PC-3 (cell line): ENCODE results near the gene MAPKAP1. TPM values are rescaled to one million over a fixed set of nuclear protein-coding genes. Genes with fewer than 3 reads are reported as not detected.

Experiments
- ATAC-seq: fragments of 200-7000 bp; cut with Tn5 transposase; 2 replicates; pipeline ENCODE4 v1.9.1; 2020; ENCODE audit warnings: mild to moderate bottlenecking, moderate library complexity
- BruUV-seq: library from RNA; stranded (reverse); fragments of 400-500 nt; replicated peaks from 2 replicates; lab custom pipeline; 2021; lab: Mats Ljungman, UMichigan
- CTCF ChIA-PET: fragments of 300-600 bp; sonication (Branson Sonifier 250); formaldehyde crosslinking; loops from one replicate; lab custom pipeline; 2022; ENCODE audit warnings: antibody characterized with exemption; lab: Charles Lee
- POLR2A ChIA-PET: fragments of 300-600 bp; sonication (Branson Sonifier 250); formaldehyde crosslinking; loops from one replicate; lab custom pipeline; 2022; ENCODE audit warnings: antibody characterized with exemption; ENCODE audit not compliant: unreplicated experiment; lab: Charles Lee
- DNase-seq: peaks from one replicate; pipeline ENCODE4 v3.0.0-alpha.2; 2015
- H2AFZ ChIP-seq: fragments of 300-600 bp; sonication (generic); 2 replicates; pipeline ENCODE4 v1.6.0; 2016; ENCODE audit warnings: antibody characterized with exemption, low read length
- H3F3A ChIP-seq: fragments of 300-600 bp; sonication (generic); one replicate; pipeline ENCODE4 v1.6.0; 2017; ENCODE audit warnings: antibody characterized with exemption, low read length, control low read depth, mild to moderate bottlenecking; ENCODE audit not compliant: unreplicated experiment
- H3K27ac ChIP-seq: fragments of 300-600 bp; sonication (generic); 2 replicates; pipeline ENCODE4 v1.5.1; 2016; ENCODE audit warnings: mild to moderate bottlenecking, low read length
- H3K27me3 ChIP-seq: fragments of 300-600 bp; sonication (generic); 2 replicates; pipeline ENCODE4 v1.6.1; 2016; ENCODE audit warnings: low read length, mixed read lengths
- H3K36me3 ChIP-seq: fragments of 300-600 bp; sonication (generic); 2 replicates; pipeline ENCODE4 v1.6.1; 2016; ENCODE audit warnings: low read depth, mixed run types, low read length, mixed read lengths
- H3K4me1 ChIP-seq: fragments of 300-600 bp; sonication (generic); 2 replicates; pipeline ENCODE4 v1.5.1; 2016; ENCODE audit warnings: low read length; ENCODE audit not compliant: insufficient read depth
- H3K4me2 ChIP-seq: fragments of 300-600 bp; sonication (generic); 2 replicates; pipeline ENCODE4 v1.6.0; 2016; ENCODE audit warnings: low read length
- H3K4me3 ChIP-seq: fragments of 300-600 bp; sonication (generic); 2 replicates; pipeline ENCODE4 v1.5.1; 2016; ENCODE audit warnings: mild to moderate bottlenecking, low read length, mixed read lengths
- H3K79me2 ChIP-seq: fragments of 300-600 bp; sonication (generic); 2 replicates; pipeline ENCODE4 v1.6.1; 2017; ENCODE audit warnings: low read length, mixed read lengths
- H3K9ac ChIP-seq: fragments of 300-600 bp; sonication (generic); 2 replicates; pipeline ENCODE4 v1.6.0; 2016; ENCODE audit warnings: mild to moderate bottlenecking, low read length
- H3K9me2 ChIP-seq: fragments of 300-600 bp; sonication (generic); replicated peaks from 2 replicates; pipeline ENCODE4 v1.6.1; 2016; ENCODE audit warnings: mixed run types, low read length, mixed read lengths
- H3K9me3 ChIP-seq: fragments of 300-600 bp; sonication (generic); 2 replicates; pipeline ENCODE4 v1.6.1; 2016; ENCODE audit warnings: low read length, mixed read lengths
- H4K20me1 ChIP-seq: fragments of 300-600 bp; sonication (generic); 2 replicates; pipeline ENCODE4 v1.6.1; 2016; ENCODE audit warnings: low read length, mixed read lengths
- EZH2 ChIP-seq: fragments of 300-600 bp; sonication (generic); IDR thresholded peaks from one replicate; pipeline ENCODE4 v1.6.1; 2017; ENCODE audit warnings: antibody characterized with exemption, mild to moderate bottlenecking, low read length; ENCODE audit not compliant: unreplicated experiment
- EZH2phosphoT487 ChIP-seq: fragments of 300-600 bp; sonication (generic); IDR thresholded peaks from 2 replicates; pipeline ENCODE4 v1.6.1; 2018; ENCODE audit warnings: mild to moderate bottlenecking, antibody characterized with exemption, low read length, borderline replicate concordance
- intact Hi-C: fragments of 100-400 bp; cut with micrococcal nuclease; formaldehyde crosslinking; loops from 2 replicates; pipeline ENCODE4 v1.9.0; 2023
- total RNA-seq: library from RNA; depleted of rRNA; stranded (reverse); fragments of >200 nt; gene quantifications from 2 replicates; pipeline ENCODE4 v1.2.3, GENCODE V29; 2014
- TF ChIP-seq, protein P1 (sequence below): fragments of 300-600 bp; sonication (generic); conservative IDR thresholded peaks from 2 replicates; pipeline ENCODE4 v1.5.1; 2017; ENCODE audit warnings: antibody characterized with exemption, low read depth, mild to moderate bottlenecking, low read length

The MAPKAP1 gene
- total RNA-seq, 1 experiment from 2014 or later: 128 TPM

DNA sequence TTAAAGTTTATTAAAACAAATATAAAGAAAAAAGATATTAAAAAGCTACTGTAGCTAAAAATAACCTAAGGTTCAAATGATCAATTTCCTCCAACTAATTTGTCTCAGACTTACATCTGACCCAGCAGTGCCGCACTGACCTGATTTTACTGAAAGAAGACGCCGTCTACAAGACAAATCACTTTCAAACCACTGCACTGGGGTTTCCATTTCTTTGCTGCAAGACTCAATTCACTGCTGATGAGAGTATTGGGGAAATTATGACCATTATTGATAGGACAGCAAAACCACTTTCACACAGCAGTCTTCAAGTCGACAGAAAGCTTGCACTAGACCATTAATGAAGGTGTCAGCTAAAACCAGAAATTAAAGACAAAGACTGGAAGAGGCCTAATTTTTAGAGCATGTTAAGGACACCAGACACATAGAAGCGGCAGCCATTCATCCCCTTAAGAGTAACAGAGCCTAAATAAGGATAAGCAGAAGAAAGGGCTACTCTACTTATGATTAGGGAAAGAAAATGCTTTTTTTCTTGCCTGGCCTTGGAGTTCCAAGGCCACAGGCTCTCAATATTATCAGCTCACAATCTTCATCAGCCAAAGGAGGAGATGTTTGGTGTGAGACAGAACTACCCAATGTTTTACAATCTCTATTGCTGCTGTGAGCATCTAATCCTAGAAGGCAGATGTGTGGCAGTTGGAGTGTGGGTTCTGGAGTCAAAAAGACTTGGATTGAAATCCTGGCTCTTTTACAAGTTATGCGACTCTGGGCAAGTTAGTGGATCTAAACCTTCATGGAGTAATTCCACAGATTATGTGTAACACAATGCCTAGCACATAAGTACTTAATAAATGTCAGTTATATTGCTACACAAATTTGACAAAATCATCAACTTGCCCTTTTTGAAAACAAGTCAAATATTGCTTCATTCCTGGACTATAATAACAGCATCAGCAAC, 190.7 kb downstream of the MAPKAP1 start:
- Histone ChIP-seq H3K27ac (no peak overlapping the region), H3K79me2 (no peaks in the 10 kb centered on the region; the same call in 1 of the 2 replicates), H4K20me1 (no peaks in the 10 kb centered on the region), H3K9me2 (no peaks in the 10 kb centered on the region), H3K4me1 (peaks cover 43% of the 10 kb centered on the region), H3K4me3 (no peak overlapping the region), H3K36me3 (no peaks in the 10 kb centered on the region), H3K9ac (no peak overlapping the region), H3K4me2 (no peak overlapping the region), H3F3A (no peaks in the 10 kb centered on the region), H3K27me3 (no peaks in the 10 kb centered on the region), H3K9me3 (no peaks in the 10 kb centered on the region), H2AFZ (no peak overlapping the region)
- CTCF ChIA-PET: no interaction called here
- TF ChIP-seq EZH2phosphoT487: no peak
- no peak for TF ChIP-seq EZH2
- TF ChIP-seq, protein P1, sequence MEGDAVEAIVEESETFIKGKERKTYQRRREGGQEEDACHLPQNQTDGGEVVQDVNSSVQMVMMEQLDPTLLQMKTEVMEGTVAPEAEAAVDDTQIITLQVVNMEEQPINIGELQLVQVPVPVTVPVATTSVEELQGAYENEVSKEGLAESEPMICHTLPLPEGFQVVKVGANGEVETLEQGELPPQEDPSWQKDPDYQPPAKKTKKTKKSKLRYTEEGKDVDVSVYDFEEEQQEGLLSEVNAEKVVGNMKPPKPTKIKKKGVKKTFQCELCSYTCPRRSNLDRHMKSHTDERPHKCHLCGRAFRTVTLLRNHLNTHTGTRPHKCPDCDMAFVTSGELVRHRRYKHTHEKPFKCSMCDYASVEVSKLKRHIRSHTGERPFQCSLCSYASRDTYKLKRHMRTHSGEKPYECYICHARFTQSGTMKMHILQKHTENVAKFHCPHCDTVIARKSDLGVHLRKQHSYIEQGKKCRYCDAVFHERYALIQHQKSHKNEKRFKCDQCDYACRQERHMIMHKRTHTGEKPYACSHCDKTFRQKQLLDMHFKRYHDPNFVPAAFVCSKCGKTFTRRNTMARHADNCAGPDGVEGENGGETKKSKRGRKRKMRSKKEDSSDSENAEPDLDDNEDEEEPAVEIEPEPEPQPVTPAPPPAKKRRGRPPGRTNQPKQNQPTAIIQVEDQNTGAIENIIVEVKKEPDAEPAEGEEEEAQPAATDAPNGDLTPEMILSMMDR: no peak
- BruUV-seq: no TSS peak
- POLR2A ChIA-PET: no interaction called here
- ATAC-seq (no peak), DNase-seq (no peak)
- intact Hi-C loops: no loop called here

DNA sequence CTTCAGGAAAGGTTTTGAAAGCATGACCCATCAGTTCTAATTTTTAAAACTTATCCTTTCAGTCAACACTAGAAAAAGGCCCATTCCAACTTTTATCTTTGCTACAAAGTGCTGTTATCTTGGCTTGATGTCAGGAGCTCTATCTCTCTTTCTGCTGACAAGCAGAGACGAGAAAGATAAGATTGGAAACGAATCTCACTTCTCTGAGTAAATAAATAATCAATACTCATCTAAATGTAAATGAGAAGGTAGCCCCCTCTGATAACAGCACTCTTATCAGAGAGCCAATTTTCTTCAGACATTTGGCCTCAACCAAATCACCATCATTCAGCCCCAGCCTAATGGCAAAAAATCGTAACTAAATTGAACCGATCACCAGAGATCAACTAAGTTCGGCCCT, 191.7 kb downstream of the MAPKAP1 start:
- ATAC-seq (no peak), DNase-seq (no peak)
- no peaks in the 10 kb centered on the region for H3K36me3 ChIP-seq
- H3K9me2 ChIP-seq: no peaks in the 10 kb centered on the region
- no TSS peak for BruUV-seq
- no peak overlapping the region for H3K9ac ChIP-seq
- peaks cover 38% of the 10 kb centered on the region for H3K4me1 ChIP-seq
- no peaks in the 10 kb centered on the region for H3K27me3 ChIP-seq
- ChIA-PET CTCF (no interaction called here), POLR2A (no interaction called here)
- no peak overlapping the region for H2AFZ ChIP-seq
- no peak overlapping the region for H3K4me2 ChIP-seq
- no peaks in the 10 kb centered on the region for H3F3A ChIP-seq
- H3K79me2 ChIP-seq: peaks cover 6% of the 10 kb centered on the region; the same call in 1 of the 2 replicates
- no peaks in the 10 kb centered on the region for H4K20me1 ChIP-seq
- no peak overlapping the region for H3K27ac ChIP-seq
- no peaks in the 10 kb centered on the region for H3K9me3 ChIP-seq
- TF ChIP-seq EZH2 (no peak), EZH2phosphoT487 (no peak)
- TF ChIP-seq, protein P1: no peak
- intact Hi-C loops: no loop called here
- no peak overlapping the region for H3K4me3 ChIP-seq
